Kidney (tissue), 14 donors: ENCODE measurements around the gene TEX55. TPM values are rescaled to one million over a fixed set of nuclear protein-coding genes. Genes with fewer than 3 reads are reported as not detected.

Source experiments
- DNase-seq, 5 donors: peaks; one replicate each; pipeline ENCODE4 v3.0.0-alpha.2; 2013 to 2020
- FAIRE-seq: peaks from 2 replicates; lab custom pipeline; 2012; peaks lifted over from hg19 to GRCh38; lab: Jason Lieb, UNC
- H3K27ac ChIP-seq, 2 donors: one replicate each; pipeline ENCODE4 v1.7.0; 2013; ENCODE audit warnings: low read depth in 2 of 2, low read length in 2 of 2, inconsistent platforms in 1 of 2
- H3K27me3 ChIP-seq: one replicate; pipeline ENCODE4 v1.7.1; 2013; ENCODE audit warnings: low read length, inconsistent platforms; ENCODE audit not compliant: control insufficient read depth, insufficient read depth
- H3K36me3 ChIP-seq, 3 donors: one replicate each; pipeline versions ENCODE4 v1.7.0 to v1.7.1; 2013; ENCODE audit warnings: low read length in 3 of 3, control low read depth in 1 of 3, inconsistent platforms in 1 of 3; ENCODE audit not compliant: insufficient read depth in 3 of 3, control insufficient read depth in 2 of 3
- H3K4me1 ChIP-seq, 3 donors: one replicate each; pipeline versions ENCODE4 v1.7.0 to v1.7.1; 2013; ENCODE audit warnings: low read length in 3 of 3, inconsistent platforms in 1 of 3, low read depth in 1 of 3; ENCODE audit not compliant: control insufficient read depth in 2 of 3, insufficient read depth in 2 of 3
- H3K4me3 ChIP-seq, 3 donors: one replicate each; pipeline versions ENCODE4 v1.7.0 to v1.8.1; 2013; ENCODE audit warnings: low read length in 3 of 3, control low read depth in 1 of 3, inconsistent platforms in 1 of 3
- H3K9ac ChIP-seq, 3 donors: one replicate each; pipeline versions ENCODE4 v1.7.0 to v1.7.1; 2013; ENCODE audit warnings: low read length in 3 of 3, control low read depth in 1 of 3, inconsistent platforms in 1 of 3
- H3K9me3 ChIP-seq, 3 donors: one replicate each; pipeline versions ENCODE4 v1.7.0 to v1.7.1; 2013; ENCODE audit warnings: low read length in 3 of 3, control low read depth in 1 of 3, inconsistent platforms in 1 of 3; ENCODE audit not compliant: control insufficient read depth in 2 of 3, insufficient read depth in 1 of 3
- CTCF ChIP-seq: IDR thresholded peaks from 3 replicates; pipeline ENCODE4 v1.5.1; 2012; ENCODE audit warnings: mild to moderate bottlenecking, moderate library complexity, borderline replicate concordance; ENCODE audit not compliant: insufficient read depth; ENCODE audit errors: extremely low read depth
- intact Hi-C: fragments of 100-400 bp; cut with DNase I; formaldehyde crosslinking; loops from one replicate; pipeline ENCODE4 v1.11.1; 2022
- polyA plus RNA-seq: library from polyadenylated mRNA; stranded (reverse); fragments of 350-450 nt; fragmentation: Illumina TruSeq; extraction: RNeasy Lipid Tissue Mini Kit (QIAGEN cat#74804); gene quantifications from one replicate; pipeline ENCODE4 v1.2.3, GENCODE V29; 2014; ENCODE audit warnings: low read depth, low replicate concordance; ENCODE audit not compliant: insufficient read depth
- total RNA-seq: library from RNA; stranded (reverse); fragmentation: NEBNext Ultra II Directional; extraction: Animal tissue kit (Norgen Biotek cat#: 25700); gene quantifications from one replicate; pipeline ENCODE4 v1.2.1, GENCODE V29; 2021
- donor health status: control.
- donor health status: control.
- donor health status: control.
- donor health status: control.
- donor health status: control.
- donor health status: DM: yes; HTN: yes; CAD: no.
- donor health status: Normal renal cell carcinoma (clear cell type).

Gene TEX55
- total and polyA plus RNA-seq, 2 donors from 2014 or later, result not detected

DNA sequence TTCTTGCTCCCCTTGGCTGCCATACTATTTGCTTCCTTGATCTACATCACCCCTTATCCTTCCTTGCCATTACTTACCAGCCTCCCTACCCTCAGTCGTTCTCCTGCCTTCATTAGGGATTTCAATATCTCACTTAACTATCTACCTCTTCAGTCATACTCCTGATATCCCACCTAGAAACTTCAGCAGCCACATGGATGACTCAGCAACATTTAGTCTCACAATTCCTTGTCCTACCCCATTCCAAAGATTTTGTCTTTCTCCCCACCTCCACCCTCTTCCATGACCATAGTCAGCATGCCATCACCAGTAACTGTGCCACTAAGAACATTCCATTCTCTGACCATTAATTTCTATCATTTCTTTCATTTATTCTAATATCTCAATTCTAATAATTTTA, 45.8 kb downstream of the TEX55 start:
- Histone ChIP-seq H3K4me1 (no peaks in the 10 kb centered on the region), H3K9ac (no peak overlapping the region), H3K9me3 (no peaks in the 10 kb centered on the region), H3K36me3 (no peaks in the 10 kb centered on the region), H3K4me3 (no peak overlapping the region), H3K27ac (no peak overlapping the region), H3K27me3 (no peaks in the 10 kb centered on the region)
- no peak for DNase-seq
- no peak for FAIRE-seq
- TF ChIP-seq CTCF, result no peak
- intact Hi-C loops, result no loop called here

DNA sequence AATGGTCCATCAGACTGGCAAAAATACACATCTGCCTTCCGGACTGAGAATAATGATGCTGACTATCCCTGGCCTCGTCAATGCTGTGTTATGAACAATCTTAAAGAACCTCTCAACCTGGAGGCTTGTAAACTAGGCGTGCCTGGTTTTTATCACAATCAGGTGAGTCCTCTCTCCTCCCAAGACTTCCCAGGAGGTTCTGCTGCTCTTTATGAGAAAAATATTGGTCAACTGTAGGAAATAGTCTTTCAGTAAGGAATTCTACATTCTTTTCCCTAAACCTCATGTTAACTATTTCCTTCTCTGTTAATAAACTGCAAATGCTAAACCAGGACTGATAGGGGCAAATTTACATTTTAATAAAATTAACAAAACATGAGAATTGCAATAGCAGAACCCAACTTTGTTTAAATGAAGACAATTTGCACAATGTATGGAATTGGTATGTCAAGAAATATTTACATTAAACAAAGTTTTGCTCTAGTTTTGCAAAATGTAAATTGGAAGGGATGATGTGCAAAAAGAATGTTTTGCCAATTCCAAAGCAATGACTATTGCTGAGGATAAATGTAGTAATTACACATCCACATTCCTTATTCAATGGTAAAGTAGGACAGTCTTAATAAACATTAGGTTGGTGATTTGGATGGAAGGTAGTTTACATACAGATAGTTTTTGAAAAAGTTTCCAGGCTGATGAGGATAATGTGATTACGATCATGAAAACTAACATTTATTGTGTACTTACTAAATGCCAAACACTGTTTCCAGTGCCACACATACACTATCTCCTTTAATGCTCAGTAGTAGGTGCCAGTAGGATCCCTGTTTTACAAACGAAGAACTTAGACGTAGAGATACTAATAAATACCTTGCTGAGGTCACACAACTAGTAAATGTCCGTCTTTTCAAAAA, 48.5 kb downstream of the TEX55 start:
- Histone ChIP-seq H3K27ac (no peak overlapping the region), H3K9me3 (no peaks in the 10 kb centered on the region), H3K27me3 (no peaks in the 10 kb centered on the region), H3K9ac (no peak overlapping the region), H3K4me1 (no peaks in the 10 kb centered on the region), H3K36me3 (no peaks in the 10 kb centered on the region), H3K4me3 (no peak overlapping the region)
- FAIRE-seq (no peak), DNase-seq (no peak)
- intact Hi-C loops, result no loop called here
- TF ChIP-seq CTCF, result no peak

DNA sequence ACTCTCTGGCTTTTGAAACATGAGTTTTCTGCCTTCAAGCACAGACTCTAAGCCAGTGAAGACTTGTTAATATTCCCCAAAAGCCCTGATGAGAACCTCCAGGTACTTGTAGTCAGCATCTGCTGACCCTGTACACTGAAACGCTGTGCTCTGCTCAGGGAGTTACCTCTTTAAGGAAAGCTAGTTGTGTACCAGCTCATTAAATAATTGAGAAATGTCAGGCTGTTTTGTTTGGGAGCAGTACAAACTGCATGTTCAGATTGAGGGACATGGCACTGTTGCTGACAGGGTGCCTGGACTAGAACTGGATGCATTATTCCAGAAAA, 49.1 kb downstream of the TEX55 start:
- FAIRE-seq, result no peak

More for the DNA sequence above, 49.1 kb downstream of the TEX55 start:
- TF ChIP-seq CTCF, result no peak
- no peak overlapping the region for H3K9ac ChIP-seq
- no peaks in the 10 kb centered on the region for H3K36me3 ChIP-seq
- no peaks in the 10 kb centered on the region for H3K4me1 ChIP-seq
- DNase-seq, result no peak
- H3K27me3 ChIP-seq, result no peaks in the 10 kb centered on the region
- intact Hi-C loops, result no loop called here
- no peak overlapping the region for H3K27ac ChIP-seq
- H3K4me3 ChIP-seq, result no peak overlapping the region
- H3K9me3 ChIP-seq, result no peaks in the 10 kb centered on the region
